BLaER1 (cell line): Measurements from ENCODE around the gene UBE2L3.
"Not testable (repeated sequence)": the region's sequence is repeated elsewhere in the genome, so short reads cannot be mapped to it uniquely, and the experiment has no call there.

Experiments
- H3K27ac ChIP-seq: shearing (Covaris generic); formaldehyde crosslinking; 2 replicates; pipeline ENCODE4 v1.8.1; 2022
- H3K27me3 ChIP-seq: shearing (Covaris generic); formaldehyde crosslinking; 2 replicates; pipeline ENCODE4 v1.8.1; 2022
- H3K36me3 ChIP-seq: shearing (Covaris generic); formaldehyde crosslinking; 2 replicates; pipeline ENCODE4 v1.8.1; 2022
- H3K4me1 ChIP-seq: shearing (Covaris generic); formaldehyde crosslinking; 2 replicates; pipeline ENCODE4 v1.8.1; 2022
- H3K4me2 ChIP-seq: shearing (Covaris generic); formaldehyde crosslinking; 2 replicates; pipeline ENCODE4 v1.8.1; 2022
- H3K4me3 ChIP-seq: shearing (Covaris generic); formaldehyde crosslinking; 2 replicates; pipeline ENCODE4 v1.8.1; 2022
- H3K9ac ChIP-seq: shearing (Covaris generic); formaldehyde crosslinking; 2 replicates; pipeline ENCODE4 v1.8.1; 2022
- H3K9me3 ChIP-seq: shearing (Covaris generic); formaldehyde crosslinking; 2 replicates; pipeline ENCODE4 v1.8.1; 2022
- H4K20me1 ChIP-seq: shearing (Covaris generic); formaldehyde crosslinking; 2 replicates; pipeline ENCODE4 v1.8.1; 2022
- Cebpa-rat ChIP-seq: shearing (Covaris generic); IDR thresholded peaks from 2 replicates; pipeline ENCODE4 v1.8.1; 2022

Gene UBE2L3

DNA sequence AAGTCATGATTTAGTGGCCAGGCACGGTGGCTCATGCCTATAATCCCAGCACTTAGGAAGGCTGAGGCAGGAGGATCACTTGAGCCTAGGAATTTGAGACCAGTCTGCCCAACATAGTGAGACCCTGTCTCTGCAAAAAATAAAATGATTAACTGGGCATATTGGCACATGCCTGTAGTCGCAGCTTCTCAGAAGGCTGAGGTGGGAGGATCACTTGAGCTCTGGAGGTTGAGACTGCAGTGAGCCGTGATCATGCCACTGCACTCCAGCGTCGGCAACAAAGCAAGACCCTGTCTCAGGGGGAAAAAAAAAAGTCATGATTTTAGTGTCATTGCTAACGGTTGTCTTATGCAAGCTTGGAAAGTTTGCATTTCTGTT, 11.9 kb downstream of the UBE2L3 start:
- TF ChIP-seq Cebpa-rat, result no peak
- H3K4me3 ChIP-seq, result no peak overlapping the region
- H4K20me1 ChIP-seq, result peaks cover 100% of the 10 kb centered on the region
- peaks cover 63% of the 10 kb centered on the region for H3K4me1 ChIP-seq
- H3K36me3 ChIP-seq, result peaks cover 58% of the 10 kb centered on the region
- H3K9me3 ChIP-seq, result no peaks in the 10 kb centered on the region
- no peak overlapping the region for H3K27ac ChIP-seq
- peak overlapping the region; percentile 49 for H3K4me2 ChIP-seq
- H3K27me3 ChIP-seq, result no peaks in the 10 kb centered on the region
- peak overlapping the region; percentile 6; the same call in 1 of the 2 replicates for H3K9ac ChIP-seq

DNA sequence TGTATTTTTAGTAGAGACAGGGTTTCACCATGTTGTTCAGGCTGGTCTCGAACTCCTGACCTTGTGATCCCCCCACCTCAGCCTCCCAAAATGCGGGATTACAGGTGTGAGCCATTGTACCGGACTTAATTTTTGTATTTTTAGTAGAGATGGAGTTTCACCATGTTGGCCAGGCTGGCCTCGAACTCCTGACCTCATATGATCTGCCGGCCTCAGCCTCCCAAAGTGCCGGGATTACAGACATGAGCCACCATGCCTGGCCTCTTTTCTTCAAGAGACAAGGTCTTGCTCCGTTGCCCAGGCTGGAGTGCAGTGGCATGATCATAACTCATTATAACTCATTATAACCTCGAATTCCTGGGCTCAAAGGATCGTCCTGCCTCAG, 13.1 kb downstream of the UBE2L3 start:
- Histone ChIP-seq H3K4me1 (peaks cover 63% of the 10 kb centered on the region), H3K36me3 (peaks cover 66% of the 10 kb centered on the region), H4K20me1 (peaks cover 100% of the 10 kb centered on the region)
- H3K9ac ChIP-seq, H3K9me3 ChIP-seq, H3K27me3 ChIP-seq, H3K4me3 ChIP-seq, H3K4me2 ChIP-seq, H3K27ac ChIP-seq: not testable (repeated sequence)

DNA sequence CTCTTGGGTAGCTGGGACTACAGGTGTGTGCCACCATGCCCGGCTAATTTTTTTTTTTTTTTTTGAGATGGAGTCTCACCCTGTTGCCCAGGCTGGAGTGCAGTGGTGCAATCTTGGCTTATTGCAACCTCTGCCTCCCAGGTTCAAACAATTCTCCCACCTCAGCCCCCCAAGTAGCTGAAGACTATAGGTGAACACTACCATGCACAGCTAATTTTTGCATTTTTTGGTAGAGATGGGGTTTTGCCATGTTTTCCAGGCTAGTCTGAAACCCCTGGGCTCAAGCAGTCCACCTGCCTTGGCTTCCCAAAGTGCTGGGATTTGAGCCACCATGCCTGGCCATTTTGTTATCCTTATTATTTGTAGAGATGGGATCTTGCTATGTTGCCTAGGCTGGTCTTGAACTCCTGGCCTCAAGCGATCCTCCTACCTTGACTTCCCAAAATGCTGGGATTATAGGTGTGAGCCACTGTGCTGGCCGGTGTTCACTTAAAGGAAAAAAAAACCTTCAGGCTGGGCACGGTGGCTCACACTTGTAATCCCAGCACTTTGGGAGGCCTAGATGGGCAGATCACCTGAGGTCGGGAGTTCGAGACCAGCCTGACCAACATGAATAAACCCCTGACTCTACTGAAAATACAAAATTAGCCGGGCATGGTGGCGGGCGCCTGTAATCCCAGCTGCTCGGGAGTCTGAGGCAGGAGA, 13.6 kb downstream of the UBE2L3 start:
- Histone ChIP-seq H3K36me3 (peaks cover 68% of the 10 kb centered on the region), H3K4me1 (peaks cover 63% of the 10 kb centered on the region), H3K4me2 (peak overlapping the region; percentile 8; the same call in 1 of the 2 replicates), H4K20me1 (peaks cover 100% of the 10 kb centered on the region)
- not testable (repeated sequence) for H3K27ac ChIP-seq, H3K9me3 ChIP-seq, H3K4me3 ChIP-seq, H3K9ac ChIP-seq, H3K27me3 ChIP-seq

DNA sequence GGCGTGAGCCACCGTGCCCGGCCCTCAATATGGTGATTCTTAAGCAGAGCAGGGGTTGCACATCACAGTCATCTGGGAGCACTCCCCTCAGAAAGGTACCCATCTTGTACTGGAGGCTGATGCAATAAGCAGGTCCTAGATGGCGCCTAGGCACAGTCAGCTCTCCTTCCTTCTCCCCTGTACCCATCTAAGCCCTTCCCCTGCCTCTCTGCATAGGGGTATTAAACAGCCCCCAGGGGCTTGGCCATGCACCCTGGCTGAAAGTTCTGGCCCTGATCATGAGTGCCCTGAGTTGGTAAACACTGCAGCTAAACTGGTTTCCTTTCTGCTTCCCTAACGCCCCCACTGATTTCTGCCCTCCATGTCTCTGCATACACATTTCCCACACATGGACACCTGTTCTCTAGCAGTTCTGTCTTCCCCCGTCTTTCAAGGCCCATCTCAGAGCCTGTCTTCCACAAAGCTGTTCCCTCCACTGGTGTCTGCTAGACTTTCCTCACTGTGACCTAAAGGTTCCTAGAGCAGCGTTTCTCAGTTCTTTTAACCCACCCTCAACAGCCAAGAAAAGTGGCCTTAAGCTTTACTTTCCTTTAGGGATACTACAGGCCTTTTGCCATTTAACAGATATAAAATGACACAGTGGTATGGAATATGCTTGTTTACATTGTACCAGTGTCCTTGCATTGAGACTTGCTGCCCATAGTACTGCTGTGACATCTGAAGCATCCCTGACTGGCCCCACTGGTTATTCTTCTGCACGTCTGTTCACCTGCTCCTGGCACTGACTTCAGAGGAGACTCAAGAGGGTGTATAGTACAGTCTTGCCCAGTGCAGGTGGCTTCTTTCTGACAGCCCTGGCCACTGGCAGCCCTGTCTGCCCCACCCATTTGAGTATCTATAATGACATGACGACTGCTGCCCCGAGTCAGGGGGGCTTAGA, 15.6 kb downstream of the UBE2L3 start:
- no peak for TF ChIP-seq Cebpa-rat
- H3K4me2 ChIP-seq, result peak overlapping the region; percentile 23
- H3K4me3 ChIP-seq, result no peak overlapping the region
- peaks cover 59% of the 10 kb centered on the region for H3K4me1 ChIP-seq
- H3K36me3 ChIP-seq, result peaks cover 65% of the 10 kb centered on the region
- peaks cover 100% of the 10 kb centered on the region for H4K20me1 ChIP-seq
- no peaks in the 10 kb centered on the region for H3K9me3 ChIP-seq
- H3K27me3 ChIP-seq, result no peaks in the 10 kb centered on the region
- peak overlapping the region; percentile 45; the same call in 1 of the 2 replicates for H3K9ac ChIP-seq
- peak overlapping the region; percentile 53; the same call in 1 of the 2 replicates for H3K27ac ChIP-seq

DNA sequence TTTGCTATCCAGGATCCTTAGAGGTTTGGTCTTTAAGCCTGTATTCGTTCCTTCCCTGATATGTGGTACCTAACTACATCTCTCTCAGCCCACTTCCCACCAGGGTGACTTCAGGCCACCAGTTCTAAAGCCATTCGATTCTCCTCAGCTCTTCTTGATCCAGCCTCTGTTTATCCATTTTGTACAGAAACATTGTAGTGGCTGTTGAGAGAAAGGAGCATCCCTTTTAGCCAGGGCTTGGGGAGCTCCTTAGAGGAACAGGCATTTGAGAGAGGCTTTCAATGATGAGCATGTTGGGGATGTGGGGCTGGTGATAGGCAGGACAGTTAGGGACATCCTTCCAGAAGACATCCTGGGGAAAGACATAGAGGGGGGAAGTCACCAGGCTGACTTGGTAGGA, 17.9 kb downstream of the UBE2L3 start:
- no peak overlapping the region for H3K27ac ChIP-seq
- TF ChIP-seq Cebpa-rat, result no peak

DNA sequence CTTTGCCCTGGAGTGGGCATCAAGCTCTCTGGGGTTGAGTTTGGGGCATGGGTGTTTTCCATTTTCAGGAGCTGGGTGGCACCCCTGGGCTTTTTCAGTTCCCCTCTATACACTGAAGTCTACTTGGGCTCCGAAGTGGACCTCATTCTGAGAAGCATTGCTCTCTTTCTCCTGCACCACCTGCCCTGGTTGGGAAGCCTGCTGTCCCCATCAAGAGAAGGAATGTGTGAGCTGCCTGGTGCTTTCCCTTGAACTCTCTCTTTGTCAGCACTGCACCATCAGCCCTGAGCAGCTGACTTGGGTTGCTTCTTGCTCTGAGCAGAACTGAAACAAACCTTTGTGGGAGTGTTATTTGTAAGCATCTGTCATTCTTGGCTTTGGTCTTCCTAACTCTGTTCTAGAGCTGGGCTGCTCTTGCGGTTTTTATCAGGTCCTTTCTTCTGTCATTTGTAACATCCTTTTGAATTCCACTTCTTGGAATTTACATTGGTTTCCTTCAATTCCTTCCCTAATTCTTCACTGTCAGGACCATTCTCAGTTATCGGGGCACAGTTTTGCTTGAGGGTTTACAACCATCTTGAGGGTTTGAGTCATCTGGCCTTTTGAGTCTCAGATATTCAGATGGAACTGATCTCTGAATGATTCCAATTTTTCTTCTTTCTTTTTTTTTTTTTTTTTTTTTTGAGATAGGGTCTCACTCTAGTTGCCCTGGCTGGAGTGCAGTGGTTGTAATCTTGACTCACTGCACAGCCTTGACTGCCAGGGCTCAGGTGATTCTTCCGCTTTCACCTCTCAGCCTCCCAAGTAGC, 20.5 kb downstream of the UBE2L3 start:
- no peak for TF ChIP-seq Cebpa-rat
- no peaks in the 10 kb centered on the region for H3K27me3 ChIP-seq

More for the DNA sequence above, 17.9 kb downstream of the UBE2L3 start:
- H3K4me1 ChIP-seq, result peaks cover 53% of the 10 kb centered on the region
- H3K36me3 ChIP-seq, result peaks cover 69% of the 10 kb centered on the region
- H3K4me2 ChIP-seq, result no peak overlapping the region
- H3K4me3 ChIP-seq, result no peak overlapping the region
- no peak overlapping the region for H3K9ac ChIP-seq
- H4K20me1 ChIP-seq, result peaks cover 100% of the 10 kb centered on the region
- H3K9me3 ChIP-seq, result no peaks in the 10 kb centered on the region
- H3K27me3 ChIP-seq, result no peaks in the 10 kb centered on the region

DNA sequence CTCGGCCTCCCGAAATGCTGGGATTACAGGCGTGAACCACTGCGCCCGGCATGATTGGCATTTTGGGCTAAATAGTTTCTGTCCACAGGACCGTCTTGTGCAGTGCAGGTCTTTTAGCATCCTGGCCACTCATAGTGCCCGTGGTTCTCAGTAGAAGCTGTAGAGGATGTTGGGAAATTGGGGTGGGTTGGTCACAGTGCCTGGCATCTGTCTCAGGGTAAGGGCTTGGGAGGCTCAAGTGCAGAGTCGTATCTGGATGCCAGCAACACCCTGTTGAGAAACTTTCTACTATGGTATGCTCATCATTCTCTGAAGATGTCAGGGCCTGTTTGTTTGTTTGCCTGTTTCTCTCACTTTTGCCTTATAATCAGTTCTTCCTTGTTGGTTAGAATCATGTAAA, 21.9 kb downstream of the UBE2L3 start:
- Histone ChIP-seq H4K20me1 (peaks cover 100% of the 10 kb centered on the region), H3K27me3 (no peaks in the 10 kb centered on the region), H3K36me3 (peaks cover 84% of the 10 kb centered on the region), H3K27ac (no peak overlapping the region), H3K9me3 (no peaks in the 10 kb centered on the region), H3K4me1 (peaks cover 42% of the 10 kb centered on the region), H3K4me3 (no peak overlapping the region), H3K9ac (no peak overlapping the region), H3K4me2 (peak overlapping the region; percentile 63; the same call in 1 of the 2 replicates)
- TF ChIP-seq Cebpa-rat, result no peak

More for the DNA sequence above, 20.5 kb downstream of the UBE2L3 start:
- no peak overlapping the region for H3K27ac ChIP-seq
- H4K20me1 ChIP-seq, result peaks cover 100% of the 10 kb centered on the region
- H3K9ac ChIP-seq, result no peak overlapping the region; the same call in 1 of the 2 replicates
- peaks cover 79% of the 10 kb centered on the region for H3K36me3 ChIP-seq
- H3K4me1 ChIP-seq, result peaks cover 43% of the 10 kb centered on the region
- H3K4me3 ChIP-seq, result no peak overlapping the region
- peak overlapping the region; percentile 55 for H3K4me2 ChIP-seq
- H3K9me3 ChIP-seq, result no peaks in the 10 kb centered on the region

DNA sequence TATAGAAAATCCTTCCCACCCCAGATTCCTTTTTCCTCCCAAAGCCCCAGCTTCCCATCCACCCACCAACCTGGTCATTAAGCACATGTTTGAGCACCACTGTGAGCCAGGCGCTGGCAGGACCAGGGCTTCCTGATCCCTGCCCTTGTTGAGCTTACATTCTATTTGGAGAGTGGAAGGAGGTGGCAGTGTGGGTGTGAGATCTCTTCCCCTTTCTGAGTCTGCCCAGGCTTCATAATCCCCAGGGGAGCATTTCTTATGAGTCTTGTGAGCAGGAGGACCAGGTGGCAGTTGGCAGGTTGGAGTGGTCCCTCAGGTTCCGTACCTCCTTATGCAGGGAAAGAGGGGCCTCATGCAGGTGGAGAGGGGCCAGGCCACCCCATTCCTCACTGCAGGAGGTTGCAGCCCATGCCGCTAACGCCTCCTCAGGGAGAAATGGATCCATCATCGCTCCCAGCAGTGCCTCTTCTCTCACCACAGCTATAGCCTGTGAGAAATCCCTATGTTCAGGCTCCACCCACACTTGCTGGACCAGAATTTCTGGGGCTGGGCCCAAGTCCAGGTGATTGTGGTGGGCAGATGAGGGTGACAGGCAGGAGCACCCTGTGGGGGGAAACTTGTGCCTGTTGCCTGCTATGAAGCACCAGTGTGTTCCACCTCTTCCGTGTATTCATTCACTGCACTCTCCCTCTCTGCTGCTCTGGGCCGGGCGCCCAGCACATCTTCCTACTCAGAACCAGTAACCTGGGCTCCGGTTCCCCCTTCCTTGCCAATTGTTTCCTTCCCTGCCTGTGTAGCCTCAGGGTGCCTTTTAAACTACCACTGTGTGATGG, 23.5 kb downstream of the UBE2L3 start:
- peaks cover 100% of the 10 kb centered on the region for H4K20me1 ChIP-seq
- H3K9ac ChIP-seq, result peak overlapping the region; percentile 45; the same call in 1 of the 2 replicates
- peaks cover 85% of the 10 kb centered on the region for H3K36me3 ChIP-seq
- peaks cover 42% of the 10 kb centered on the region for H3K4me1 ChIP-seq
- H3K9me3 ChIP-seq, result no peaks in the 10 kb centered on the region; the same call in 1 of the 2 replicates
- H3K4me2 ChIP-seq, result peak overlapping the region; percentile 63
- no peaks in the 10 kb centered on the region for H3K27me3 ChIP-seq
- H3K4me3 ChIP-seq, result no peak overlapping the region
- TF ChIP-seq Cebpa-rat, result no peak
- H3K27ac ChIP-seq, result peak overlapping the region; percentile 27; the same call in 1 of the 2 replicates
